Measurements from ENCODE around the gene CDK5RAP1. TPM values are rescaled to one million over a fixed set of nuclear protein-coding genes. Genes with fewer than 3 reads are reported as not detected.

Gene CDK5RAP1
- total RNA-seq, 1 donor from 2014 or later: 27.4 TPM

GRCh38 chr20:33362898-33363297 is 38.4 kb downstream of the CDK5RAP1 start:
- DNase-seq (ENCODE audit: low read depth): no peak
- TF ChIP-seq, protein P1, sequence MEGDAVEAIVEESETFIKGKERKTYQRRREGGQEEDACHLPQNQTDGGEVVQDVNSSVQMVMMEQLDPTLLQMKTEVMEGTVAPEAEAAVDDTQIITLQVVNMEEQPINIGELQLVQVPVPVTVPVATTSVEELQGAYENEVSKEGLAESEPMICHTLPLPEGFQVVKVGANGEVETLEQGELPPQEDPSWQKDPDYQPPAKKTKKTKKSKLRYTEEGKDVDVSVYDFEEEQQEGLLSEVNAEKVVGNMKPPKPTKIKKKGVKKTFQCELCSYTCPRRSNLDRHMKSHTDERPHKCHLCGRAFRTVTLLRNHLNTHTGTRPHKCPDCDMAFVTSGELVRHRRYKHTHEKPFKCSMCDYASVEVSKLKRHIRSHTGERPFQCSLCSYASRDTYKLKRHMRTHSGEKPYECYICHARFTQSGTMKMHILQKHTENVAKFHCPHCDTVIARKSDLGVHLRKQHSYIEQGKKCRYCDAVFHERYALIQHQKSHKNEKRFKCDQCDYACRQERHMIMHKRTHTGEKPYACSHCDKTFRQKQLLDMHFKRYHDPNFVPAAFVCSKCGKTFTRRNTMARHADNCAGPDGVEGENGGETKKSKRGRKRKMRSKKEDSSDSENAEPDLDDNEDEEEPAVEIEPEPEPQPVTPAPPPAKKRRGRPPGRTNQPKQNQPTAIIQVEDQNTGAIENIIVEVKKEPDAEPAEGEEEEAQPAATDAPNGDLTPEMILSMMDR (IDR thresholded peaks at IDR 0.05; ENCODE audit: insufficient read depth, low read length, severe bottlenecking): no peak
- Histone ChIP-seq H3K36me3 (ENCODE audit: control insufficient read depth, insufficient read depth, low read length) (peaks cover 6% of the 10 kb centered on the region), H3K4me3 (ENCODE audit: low read depth, low read length) (no peak overlapping the region), H3K27me3 (ENCODE audit: control insufficient read depth, insufficient read depth, low read length) (no peaks in the 10 kb centered on the region)
- no peak for FAIRE-seq

GRCh38 chr20:33359399-33360261 is 41.7 kb downstream of the CDK5RAP1 start:
- no peak for FAIRE-seq
- DNase-seq (ENCODE audit: low read depth): no peak
- Histone ChIP-seq H3K27me3 (ENCODE audit: control insufficient read depth, insufficient read depth, low read length) (no peaks in the 10 kb centered on the region), H3K4me3 (ENCODE audit: low read depth, low read length) (no peak overlapping the region), H3K36me3 (ENCODE audit: control insufficient read depth, insufficient read depth, low read length) (peaks cover 3% of the 10 kb centered on the region)
- TF ChIP-seq, protein P1 (IDR thresholded peaks at IDR 0.05; ENCODE audit: insufficient read depth, low read length, severe bottlenecking): no peak

DNA sequence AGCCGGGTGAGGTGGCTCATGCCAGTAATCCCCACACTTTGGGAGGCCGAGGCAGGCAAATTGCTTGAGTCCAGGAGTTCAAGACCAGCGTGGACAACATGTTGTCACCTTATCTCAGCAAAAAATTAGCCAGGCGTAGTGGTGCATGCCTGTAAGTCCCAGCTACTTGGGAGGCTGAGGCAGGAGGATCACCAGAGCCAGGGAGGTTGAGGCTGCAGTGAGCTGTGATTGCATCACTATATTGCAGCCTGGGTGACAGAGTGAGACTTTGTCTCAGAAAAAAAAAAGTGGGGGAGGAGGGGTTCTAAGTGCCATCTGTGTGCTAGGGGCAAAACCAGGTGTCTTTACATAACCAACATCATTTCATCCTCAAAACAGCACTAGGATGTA is 48.3 kb downstream of the CDK5RAP1 start:
- TF ChIP-seq, protein P1 (IDR thresholded peaks at IDR 0.05; ENCODE audit: insufficient read depth, low read length, severe bottlenecking): no peak
- Histone ChIP-seq H3K4me3 (ENCODE audit: low read depth, low read length) (no peak overlapping the region), H3K36me3 (ENCODE audit: control insufficient read depth, insufficient read depth, low read length) (no peaks in the 10 kb centered on the region), H3K27me3 (ENCODE audit: control insufficient read depth, insufficient read depth, low read length) (no peaks in the 10 kb centered on the region)
- no peak for FAIRE-seq
- DNase-seq (ENCODE audit: low read depth): no peak

DNA sequence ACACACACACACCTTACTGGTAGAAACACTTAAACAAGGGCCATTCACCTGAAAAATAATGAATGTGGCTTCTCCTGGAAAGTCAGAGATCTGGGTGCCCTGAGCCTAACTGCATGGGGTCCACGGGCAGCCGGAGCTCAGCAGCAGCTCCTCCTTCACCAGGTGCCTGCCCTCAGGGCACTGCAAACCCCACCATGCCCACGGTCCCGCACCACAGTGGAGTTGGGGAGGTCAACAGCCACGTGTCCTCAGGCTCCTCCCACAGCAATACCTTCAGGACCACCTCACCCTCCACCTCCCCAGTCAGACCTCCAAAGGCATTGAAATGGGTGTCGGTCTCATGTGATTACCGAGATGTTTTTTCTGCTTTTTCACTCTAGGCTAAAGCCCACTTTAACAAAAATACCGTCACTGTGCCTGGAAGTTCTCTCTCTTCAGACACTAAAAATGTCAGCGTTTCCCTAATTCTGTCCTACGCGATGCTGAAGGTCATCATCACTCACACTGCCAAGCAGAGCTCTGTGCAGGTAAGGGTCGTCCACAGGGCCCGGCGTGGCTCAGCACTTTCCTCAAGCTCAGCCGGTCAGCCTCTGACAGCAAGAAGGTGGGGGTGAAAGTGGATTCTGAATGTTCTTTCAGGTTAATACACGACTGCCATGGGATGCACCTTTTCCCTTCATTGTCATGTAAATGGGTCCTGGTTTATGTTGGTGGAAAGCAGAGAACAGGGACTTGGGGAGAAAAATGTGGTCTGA is 48.9 kb downstream of the CDK5RAP1 start:
- FAIRE-seq: no peak
- no peaks in the 10 kb centered on the region for H3K36me3 ChIP-seq (ENCODE audit: control insufficient read depth, insufficient read depth, low read length)
- H3K27me3 ChIP-seq (ENCODE audit: control insufficient read depth, insufficient read depth, low read length): no peaks in the 10 kb centered on the region
- no peak overlapping the region for H3K4me3 ChIP-seq (ENCODE audit: low read depth, low read length)
- TF ChIP-seq, protein P1 (IDR thresholded peaks at IDR 0.05; ENCODE audit: insufficient read depth, low read length, severe bottlenecking): no peak
- DNase-seq (ENCODE audit: low read depth): no peak

DNA sequence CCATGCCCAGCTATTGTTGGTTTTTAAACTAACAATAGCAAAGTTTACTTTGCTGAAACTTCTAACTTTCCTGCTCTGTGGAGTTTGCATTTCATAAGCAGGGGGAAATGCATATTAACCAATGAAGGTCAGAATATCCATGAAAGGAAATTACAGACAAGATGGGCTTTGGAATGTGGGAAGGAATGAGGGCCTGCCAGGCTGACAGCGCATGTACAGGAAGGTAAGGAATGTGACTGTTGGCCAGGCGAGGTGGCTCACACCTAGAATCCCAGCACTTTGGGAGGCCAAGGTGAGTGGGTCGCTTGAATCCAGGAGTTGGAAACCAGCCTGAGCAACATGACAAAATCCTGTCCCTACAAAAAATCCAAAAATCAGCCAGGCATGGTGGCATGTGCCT is 49.6 kb downstream of the CDK5RAP1 start:
- Histone ChIP-seq H3K4me3 (ENCODE audit: low read depth, low read length) (no peak overlapping the region), H3K27me3 (ENCODE audit: control insufficient read depth, insufficient read depth, low read length) (no peaks in the 10 kb centered on the region), H3K36me3 (ENCODE audit: control insufficient read depth, insufficient read depth, low read length) (no peaks in the 10 kb centered on the region)
- FAIRE-seq: no peak
- DNase-seq (ENCODE audit: low read depth): no peak
- TF ChIP-seq, protein P1 (IDR thresholded peaks at IDR 0.05; ENCODE audit: insufficient read depth, low read length, severe bottlenecking): no peak
